Loucy (cell line): Measurements from ENCODE around the gene FYN.

Experiments used
- CTCF ChIP-seq: fragments of 200-600 bp; sonication (generic); conservative IDR thresholded peaks from 2 replicates; pipeline ENCODE4 v1.5.1; 2014; ENCODE audit warnings: mild to moderate bottlenecking, antibody characterized with exemption, low read length
- EZH2phosphoT487 ChIP-seq: fragments of 200-600 bp; IDR thresholded peaks from 2 replicates; pipeline ENCODE4 v1.6.1; 2018; ENCODE audit warnings: antibody characterized with exemption, mild to moderate bottlenecking, moderate library complexity, borderline replicate concordance

GRCh38 chr6:111841822-111842221 is 31.4 kb downstream of the FYN start:
- TF ChIP-seq CTCF (no peak), EZH2phosphoT487 (no peak)
